K562 (cell line): ENCODE measurements around the gene TARM1. TPM values are rescaled to one million over a fixed set of nuclear protein-coding genes. Genes with fewer than 3 reads are reported as not detected.
A peak's percentile ranks its signal among the peaks of the same experiment; 100 is the strongest.

Experiments used
- AFF4 ChIP-seq: sonication (generic); formaldehyde crosslinking; IDR thresholded peaks from 2 replicates; pipeline ENCODE4 v1.8.0; 2023; ENCODE audit warnings: mild to moderate bottlenecking, missing genetic modification reagents
- HCFC1 ChIP-seq: IDR thresholded peaks from 2 replicates; pipeline ENCODE4 v1.6.1; 2012; ENCODE audit warnings: low read depth, low read length, improper control_type of control experiment
- JUND ChIP-seq, 2 experiments: IDR thresholded peaks; 2 replicates in 1 of 2; 3 replicates in 1 of 2; pipeline ENCODE4 v1.6.1; 2011; ENCODE audit warnings: borderline replicate concordance in 2 of 2, low read depth in 2 of 2, low read length in 2 of 2, improper control_type of control experiment in 1 of 2, missing biosample characterization in 1 of 2, missing genetic modification characterization in 1 of 2, missing genetic modification reagents in 1 of 2
- KLF1 ChIP-seq: fragments of 450-650 bp; IDR thresholded peaks from 2 replicates; pipeline ENCODE4 v1.6.1; 2016; ENCODE audit warnings: missing genetic modification characterization, missing compliant biosample characterization
- MEIS2 ChIP-seq: fragments of 450-650 bp; IDR thresholded peaks from 2 replicates; pipeline ENCODE4 v1.6.1; 2014; ENCODE audit warnings: mild to moderate bottlenecking; ENCODE audit not compliant: partially characterized antibody
- NR2C2 ChIP-seq, 2 experiments: fragments of 200-800 bp in 1 of 2; sonication (Bioruptor generic) in 1 of 2; sonication (generic) in 1 of 2; formaldehyde crosslinking in 1 of 2; IDR thresholded peaks; 2 replicates each; pipeline versions ENCODE4 v1.6.1 to v1.8.0; 2016 to 2022; ENCODE audit warnings: mild to moderate bottlenecking in 1 of 2, missing compliant biosample characterization in 1 of 2, missing genetic modification characterization in 1 of 2, missing genetic modification reagents in 1 of 2
- OTX1 ChIP-seq: fragments of 450-650 bp; formaldehyde crosslinking; IDR thresholded peaks from 2 replicates; pipeline ENCODE4 v1.4.0; 2022; ENCODE audit warnings: mild to moderate bottlenecking
- PHF21A ChIP-seq: fragments of 450-650 bp; IDR thresholded peaks from 2 replicates; pipeline ENCODE4 v1.6.1; 2017; ENCODE audit warnings: low read depth, borderline replicate concordance
- PHTF2 ChIP-seq: fragments of 250-450 bp; sonication (Bioruptor Pico); IDR thresholded peaks from 2 replicates; pipeline ENCODE4 v1.5.0; 2021; ENCODE audit warnings: mild to moderate bottlenecking
- PRDM10 ChIP-seq: fragments of 450-650 bp; IDR thresholded peaks from 2 replicates; pipeline ENCODE4 v1.6.1; 2018; ENCODE audit not compliant: partially characterized antibody
- PURB ChIP-seq: sonication (generic); formaldehyde crosslinking; IDR thresholded peaks from 2 replicates; pipeline ENCODE4 v1.9.0; 2021; ENCODE audit warnings: low read depth, mild to moderate bottlenecking, missing genetic modification reagents
- SMAD4 ChIP-seq: fragments of 250-450 bp; sonication (Bioruptor Pico); conservative IDR thresholded peaks from 2 replicates; pipeline ENCODE4 v1.8.0; 2021; ENCODE audit warnings: inconsistent platforms, mild to moderate bottlenecking, moderate library complexity
- SMC3 ChIP-seq: conservative IDR thresholded peaks from 2 replicates; pipeline ENCODE4 v1.6.1; 2011; ENCODE audit warnings: low read depth, low read length, improper control_type of control experiment; ENCODE audit not compliant: insufficient read depth
- ZBTB2 ChIP-seq: fragments of 450-650 bp; IDR thresholded peaks from 2 replicates; pipeline ENCODE4 v1.6.1; 2016; ENCODE audit warnings: antibody characterized with exemption
- ZBTB34 ChIP-seq: fragments of 250-450 bp; sonication (Bioruptor Pico); IDR thresholded peaks from 2 replicates; pipeline ENCODE4 v1.8.0; 2021; ENCODE audit warnings: mild to moderate bottlenecking, moderate library complexity
- ZNF146 ChIP-seq: IDR thresholded peaks from one replicate; pipeline ENCODE4 v1.6.1; 2018; ENCODE audit warnings: missing compliant biosample characterization; ENCODE audit not compliant: unreplicated experiment
- ZNF408 ChIP-seq: fragments of 250-450 bp; sonication (Bioruptor Pico); IDR thresholded peaks from 2 replicates; pipeline ENCODE4 v1.4.0; 2020; ENCODE audit warnings: low read depth, mild to moderate bottlenecking, moderate library complexity
- polyA plus RNA-seq, 8 experiments: library from polyadenylated mRNA; depleted of rRNA in 4 of 8; stranded (reverse) in 5 of 8; unstranded in 3 of 8; fragments of >200 nt; fragmentation: Nextera tagmentation in 2 of 8; fragmentation: Illumina TruSeq in 1 of 8; extraction: Ambion mirVana in 2 of 8; extraction: Trizol in 1 of 8; gene quantifications; 2 replicates each; pipeline versions ENCODE4 v1.2.1 to v1.2.3, GENCODE V29; 2011 to 2014; ENCODE audit warnings: inconsistent platforms in 1 of 8, missing spikeins in 1 of 8
- total RNA-seq, 7 experiments: library from RNA; depleted of rRNA in 6 of 7; stranded (reverse); fragments of >200 nt in 6 of 7; fragmentation: Illumina TruSeq in 2 of 7; extraction: Trizol in 2 of 7; gene quantifications; 2 replicates each; pipeline versions ENCODE4 v1.2.1 to v1.2.3, GENCODE V29; 2011 to 2021; ENCODE audit warnings: low replicate concordance in 1 of 7

Gene TARM1
- total and polyA plus RNA-seq, 9 of the 15 experiments (the other 6 are each of a cell fraction or from before 2014, with no cell fraction given), result not detected

GRCh38 chr19:54096617-54097106 is 15.5 kb upstream of the TARM1 start (continued):
- TF ChIP-seq ZBTB2 (peak; percentile 41; the same call in 1 of the 2 replicates), ZBTB34 (CRISPR knock-in tag) (no peak), MEIS2 (no peak), ZNF146 (no peak), HCFC1 (no peak), PHF21A (no peak), OTX1 (CRISPR knock-in tag) (peak; percentile 66; the same call in 1 of the 2 replicates), PRDM10 (no peak), NR2C2 (CRISPR knock-in tag; IDR thresholded peaks at IDR 0.05) (no peak), NR2C2 (tag; IDR thresholded peaks at IDR 0.05) (no peak), KLF1 (tag) (no peak), PHTF2 (CRISPR knock-in tag) (no peak), PURB (no peak), SMAD4 (CRISPR knock-in tag) (0 out of 2 replicates have a peak, but pooled peaks have one; percentile 8), SMC3 (0 out of 2 replicates have a peak, but pooled peaks have one; percentile 6), JUND (IDR thresholded peaks at IDR 0.05; ENCODE audit: borderline replicate concordance, low read depth, low read length) (no peak), JUND (tag; IDR thresholded peaks at IDR 0.05; ENCODE audit: borderline replicate concordance, low read depth, low read length) (no peak), AFF4 (CRISPR knock-in tag) (no peak), ZNF408 (no peak)
